Dendritic cell treated with granulocyte-macrophage colony-stimulating factor and Interleukin-4, amounts not matched to agents 40 ng/mL and 50 ng/mL, for 4 days (primary cell): ENCODE data around the gene FAM107A.

Source experiments
- H3K27ac Mint-ChIP-seq: one replicate; pipeline ENCODE4 v1.8.0; 2022; ENCODE audit warnings: mild to moderate bottlenecking, mixed read lengths
- H3K27me3 Mint-ChIP-seq: one replicate; pipeline ENCODE4 v1.8.0; 2022; ENCODE audit warnings: mild to moderate bottlenecking, mixed read lengths
- H3K36me3 Mint-ChIP-seq: one replicate; pipeline ENCODE4 v1.8.0; 2022; ENCODE audit warnings: low read depth, mixed read lengths
- H3K4me1 Mint-ChIP-seq: one replicate; pipeline ENCODE4 v1.8.0; 2022; ENCODE audit warnings: low read depth, mixed read lengths
- H3K4me3 Mint-ChIP-seq: one replicate; pipeline ENCODE4 v1.8.0; 2022; ENCODE audit warnings: mild to moderate bottlenecking, moderate library complexity, mixed read lengths
- H3K9me3 Mint-ChIP-seq: one replicate; pipeline ENCODE4 v1.8.0; 2022; ENCODE audit warnings: mixed read lengths
- intact Hi-C: fragments of 100-400 bp; cut with micrococcal nuclease; formaldehyde crosslinking; loops from one replicate; pipeline ENCODE4 v1.15.0; 2022

The FAM107A gene

GRCh38 chr3:58518291-58518789 lies 58.9 kb downstream of the FAM107A start:
- Mint-ChIP-seq H3K27me3 (no peaks in the 10 kb centered on the region), H3K4me3 (no peak overlapping the region), H3K9me3 (no peaks in the 10 kb centered on the region), H3K36me3 (no peaks in the 10 kb centered on the region), H3K27ac (no peak overlapping the region), H3K4me1 (peaks cover 10% of the 10 kb centered on the region)
- intact Hi-C loops, result no loop called here

GRCh38 chr3:58514405-58514804 lies 62.8 kb downstream of the FAM107A start:
- no peaks in the 10 kb centered on the region for H3K9me3 Mint-ChIP-seq
- no peak overlapping the region for H3K4me3 Mint-ChIP-seq
- H3K27me3 Mint-ChIP-seq, result no peaks in the 10 kb centered on the region
- no peaks in the 10 kb centered on the region for H3K36me3 Mint-ChIP-seq
- intact Hi-C loops, result no loop called here
- H3K4me1 Mint-ChIP-seq, result no peaks in the 10 kb centered on the region
- H3K27ac Mint-ChIP-seq, result no peak overlapping the region
